Fibroblast of lung (primary cell): ENCODE measurements around the gene AKT1S1.

Source experiments
- CTCF ChIP-seq, 2 donors: IDR thresholded peaks in 1 of 2; conservative IDR thresholded peaks in 1 of 2; 1 replicate in 1 of 2; 2 replicates in 1 of 2; pipeline ENCODE4 v1.5.1; 2011 to 2012; ENCODE audit warnings: low read length in 2 of 2, control low read depth in 1 of 2, inconsistent platforms in 1 of 2, low read depth in 1 of 2, mild to moderate bottlenecking in 1 of 2
- EZH2 ChIP-seq: IDR thresholded peaks from 2 replicates; pipeline ENCODE4 v1.5.1; 2012; ENCODE audit warnings: low read length, control low read depth, mild to moderate bottlenecking; ENCODE audit errors: missing control alignments

GRCh38 chr19:49860336-49861102 lies 16.6 kb downstream of the AKT1S1 start:
- no peak for TF ChIP-seq CTCF (conservative IDR thresholded peaks at IDR 0.05 in 1 of 2, IDR thresholded peaks at IDR 0.05 in 1 of 2; ENCODE audit: low read depth in 1 of 2, low read length in 2 of 2)
- no peak for TF ChIP-seq EZH2
